ENCODE data around the gene VPS37D.
"Not testable (repeated sequence)": the region's sequence is repeated elsewhere in the genome, so short reads cannot be mapped to it uniquely, and the experiment has no call there.

The VPS37D gene

DNA sequence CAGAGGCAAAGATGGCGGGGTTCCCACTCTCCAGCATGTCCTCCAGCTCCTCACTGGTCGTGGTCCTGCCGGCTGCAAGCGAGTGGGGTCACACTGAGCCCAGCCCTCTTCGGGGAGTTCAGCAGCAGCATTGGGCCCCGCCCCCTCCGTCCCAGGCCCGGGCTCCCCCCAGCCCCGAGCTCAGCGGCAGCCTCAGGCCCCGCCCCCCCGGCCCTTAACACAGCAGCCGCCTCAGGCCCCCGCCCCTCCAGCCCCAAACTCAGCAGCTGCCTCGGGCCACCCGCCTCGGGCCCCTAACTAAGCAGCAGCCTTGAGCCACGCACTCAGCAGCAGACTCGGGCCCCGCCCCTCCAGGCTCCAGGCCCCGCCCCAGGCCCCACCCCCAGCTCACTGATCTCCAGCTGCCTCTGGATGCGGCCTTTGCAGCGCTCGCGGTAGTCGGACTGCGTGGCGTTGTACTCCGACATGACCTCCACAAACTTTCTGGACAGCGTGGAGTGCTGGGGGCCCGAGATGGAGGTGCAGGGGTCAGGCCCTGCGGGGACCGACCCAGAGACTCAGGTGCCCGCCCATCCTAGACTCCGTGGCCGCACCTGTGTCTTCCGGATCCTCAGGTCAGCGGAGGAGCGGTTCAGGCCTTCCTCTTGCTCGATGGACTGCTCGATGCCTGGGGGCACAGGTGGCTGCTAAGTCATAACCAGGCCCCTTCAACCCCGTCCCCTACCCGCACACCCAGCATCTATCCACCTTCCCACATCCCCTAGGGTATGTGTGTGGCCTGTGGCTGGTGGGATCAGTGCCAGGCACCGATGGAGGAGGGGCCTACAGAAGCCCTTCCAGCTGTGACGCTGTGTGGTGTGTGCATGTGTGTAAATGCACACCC, 36.4 kb downstream of the VPS37D start:
- Histone ChIP-seq H3K36me3 (ENCODE audit: control insufficient read depth, insufficient read depth, low read length) (peaks cover 8% of the 10 kb centered on the region), H3K9me3 (ENCODE audit: control insufficient read depth, low read length) (no peaks in the 10 kb centered on the region), H3K4me3 (ENCODE audit: insufficient read depth, low read depth, low read length, poor library complexity, severe bottlenecking) (no peak overlapping the region), H3K27me3 (replicated peaks; ENCODE audit: control insufficient read depth, insufficient read depth, low read length, poor library complexity, severe bottlenecking) (no peaks in the 10 kb centered on the region), H3K27ac (ENCODE audit: insufficient read depth, low read length, poor library complexity, severe bottlenecking) (no peak overlapping the region), H3K4me1 (ENCODE audit: control insufficient read depth, insufficient read depth, low read length, poor library complexity, severe bottlenecking) (no peaks in the 10 kb centered on the region)
- DNase-seq: no peak

DNA sequence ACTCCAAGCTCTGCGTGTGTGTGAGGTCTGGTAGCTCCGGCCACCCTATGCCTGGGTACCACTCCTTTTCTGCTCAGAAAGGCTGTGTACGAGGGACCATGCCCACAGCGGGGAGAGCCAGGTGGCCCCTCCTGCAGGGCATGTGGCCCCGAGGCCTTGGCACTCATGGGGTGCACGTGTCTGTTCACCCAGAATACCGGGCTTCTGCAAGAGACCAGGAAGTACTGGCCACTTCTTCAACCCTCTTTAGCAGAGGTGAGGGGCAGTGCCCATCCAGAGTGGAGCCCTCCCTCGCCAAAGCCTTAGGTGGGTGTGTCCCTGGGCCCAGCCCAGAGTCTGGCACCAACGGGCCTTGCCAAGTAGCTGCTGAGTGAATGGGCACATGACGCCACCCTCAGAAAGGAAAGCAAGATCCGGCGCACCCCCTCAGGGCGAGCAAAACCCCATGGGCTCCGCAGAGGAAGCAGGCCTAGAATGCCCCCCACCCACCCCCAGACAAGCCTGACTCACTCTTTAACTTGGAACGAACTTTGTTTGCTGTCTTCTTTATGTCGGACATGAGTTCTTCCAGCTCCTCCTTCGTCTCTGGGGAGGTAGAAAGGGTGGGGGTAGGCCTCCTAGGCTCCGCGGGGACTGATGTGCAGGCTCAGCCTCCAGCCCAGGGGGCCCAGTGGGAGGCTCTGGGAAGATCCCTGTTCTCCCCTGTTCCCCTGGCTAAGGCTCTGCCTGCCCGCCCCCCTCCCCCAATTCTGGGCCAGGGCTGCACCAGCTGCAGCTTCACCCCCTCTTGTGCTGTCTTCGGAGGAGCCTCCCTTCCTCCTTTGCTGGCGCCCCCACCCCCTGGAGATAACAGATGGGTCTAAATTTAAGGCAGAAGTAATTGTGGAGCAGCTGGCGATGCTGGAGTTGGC, 37.3 kb downstream of the VPS37D start:
- Histone ChIP-seq H3K36me3 (ENCODE audit: control insufficient read depth, insufficient read depth, low read length) (no peaks in the 10 kb centered on the region), H3K9me3 (ENCODE audit: control insufficient read depth, low read length) (no peaks in the 10 kb centered on the region), H3K4me3 (ENCODE audit: insufficient read depth, low read depth, low read length, poor library complexity, severe bottlenecking) (no peak overlapping the region), H3K27ac (ENCODE audit: insufficient read depth, low read length, poor library complexity, severe bottlenecking) (no peak overlapping the region), H3K4me1 (ENCODE audit: control insufficient read depth, insufficient read depth, low read length, poor library complexity, severe bottlenecking) (no peaks in the 10 kb centered on the region), H3K27me3 (replicated peaks; ENCODE audit: control insufficient read depth, insufficient read depth, low read length, poor library complexity, severe bottlenecking) (no peaks in the 10 kb centered on the region)
- DNase-seq: no peak

- DNase-seq: no peak
- no peak overlapping the region for H3K4me3 ChIP-seq (ENCODE audit: insufficient read depth, low read depth, low read length, poor library complexity, severe bottlenecking)
- no peaks in the 10 kb centered on the region for H3K9me3 ChIP-seq (ENCODE audit: control insufficient read depth, low read length)
- H3K27ac ChIP-seq (ENCODE audit: insufficient read depth, low read length, poor library complexity, severe bottlenecking): no peak overlapping the region
- H3K36me3 ChIP-seq (ENCODE audit: control insufficient read depth, insufficient read depth, low read length): no peaks in the 10 kb centered on the region
- no peaks in the 10 kb centered on the region for H3K27me3 ChIP-seq (replicated peaks; ENCODE audit: control insufficient read depth, insufficient read depth, low read length, poor library complexity, severe bottlenecking)
- H3K4me1 ChIP-seq (ENCODE audit: control insufficient read depth, insufficient read depth, low read length, poor library complexity, severe bottlenecking): no peaks in the 10 kb centered on the region
Observed at GRCh38 chr7:73705551-73705920, 37.9 kb downstream of the VPS37D start.

DNA sequence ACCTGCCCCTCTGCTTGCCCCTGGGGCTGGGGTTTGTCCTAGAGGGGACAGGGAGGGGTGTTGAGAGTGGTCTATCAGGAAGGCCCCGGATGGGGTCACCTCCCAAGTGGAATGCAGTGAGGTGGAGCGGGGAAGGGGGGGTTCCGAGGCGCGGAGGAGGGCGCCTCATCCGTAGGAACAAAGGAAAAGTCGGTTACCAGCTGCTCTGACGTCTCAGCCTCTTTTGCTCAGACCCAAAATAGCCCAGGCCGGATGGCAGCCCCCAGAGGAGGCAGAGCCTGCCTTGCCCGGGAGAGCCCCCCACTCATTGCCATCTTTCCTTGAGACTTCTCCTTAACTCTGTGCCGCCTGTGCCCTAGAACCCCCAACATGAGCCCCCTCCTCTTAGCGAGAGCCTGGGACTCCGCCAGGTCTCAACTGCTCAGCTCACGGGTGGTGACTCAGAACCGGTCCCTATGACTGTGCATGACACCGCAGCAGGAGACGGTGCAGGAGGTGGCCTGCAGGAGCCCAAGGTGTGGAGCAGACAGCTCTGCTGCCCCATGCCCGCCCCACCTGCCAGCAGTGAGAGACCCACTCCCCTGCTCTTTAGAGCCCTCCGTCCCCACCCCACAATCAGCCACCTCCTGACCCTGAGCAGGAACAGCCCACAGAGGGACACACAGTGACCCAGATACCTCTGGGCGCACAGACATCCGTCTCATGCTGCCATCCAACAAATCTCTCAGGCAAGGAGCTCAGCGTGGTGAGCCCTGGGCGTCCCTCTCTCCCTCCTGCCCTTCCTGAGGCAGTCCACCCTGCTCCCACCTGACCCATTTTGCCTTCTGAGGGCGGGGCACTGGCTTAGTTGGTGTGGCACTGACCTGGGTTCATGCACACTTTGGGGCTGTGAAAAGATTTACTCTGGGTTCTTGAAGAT, 38.8 kb downstream of the VPS37D start:
- H3K4me1 ChIP-seq (ENCODE audit: control insufficient read depth, insufficient read depth, low read length, poor library complexity, severe bottlenecking): no peaks in the 10 kb centered on the region
- no peaks in the 10 kb centered on the region for H3K27me3 ChIP-seq (replicated peaks; ENCODE audit: control insufficient read depth, insufficient read depth, low read length, poor library complexity, severe bottlenecking)
- no peaks in the 10 kb centered on the region for H3K9me3 ChIP-seq (ENCODE audit: control insufficient read depth, low read length)
- H3K36me3 ChIP-seq (ENCODE audit: control insufficient read depth, insufficient read depth, low read length): no peaks in the 10 kb centered on the region
- no peak overlapping the region for H3K4me3 ChIP-seq (ENCODE audit: insufficient read depth, low read depth, low read length, poor library complexity, severe bottlenecking)
- no peak overlapping the region for H3K27ac ChIP-seq (ENCODE audit: insufficient read depth, low read length, poor library complexity, severe bottlenecking)
- DNase-seq: no peak

- no peak for DNase-seq
- H3K4me1 ChIP-seq (ENCODE audit: control insufficient read depth, insufficient read depth, low read length, poor library complexity, severe bottlenecking): no peaks in the 10 kb centered on the region
Observed at GRCh38 chr7:73707045-73707631, 39.5 kb downstream of the VPS37D start.

DNA sequence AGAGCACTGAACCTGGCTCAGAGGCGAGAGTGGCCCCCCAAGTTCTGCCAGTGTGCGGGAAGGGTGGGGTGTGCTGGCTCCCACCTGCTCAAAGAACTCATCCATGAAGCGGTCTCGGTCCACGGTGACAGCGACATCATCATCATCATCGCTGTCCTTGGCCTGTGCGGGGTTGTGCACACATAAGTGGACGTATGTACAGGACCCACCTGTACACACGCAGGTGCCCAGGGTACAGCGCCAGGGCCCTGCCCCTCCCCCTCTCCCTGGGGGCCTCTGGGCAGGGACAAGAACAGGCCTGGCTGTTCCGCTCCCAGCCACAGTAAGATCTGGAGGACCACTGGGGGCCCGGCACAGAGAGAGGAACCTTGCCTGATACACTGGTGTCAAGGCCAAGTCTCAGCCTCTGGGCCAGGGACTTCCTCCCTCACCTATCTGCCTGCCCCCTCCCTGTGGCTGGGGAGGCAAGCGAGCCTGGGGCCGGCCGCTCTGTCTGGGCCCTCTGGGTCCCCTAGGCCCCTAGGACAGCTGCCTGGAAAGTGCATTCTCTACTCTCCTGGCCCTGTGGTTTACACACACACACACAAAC, 41.4 kb downstream of the VPS37D start:
- no peaks in the 10 kb centered on the region for H3K4me1 ChIP-seq (ENCODE audit: control insufficient read depth, insufficient read depth, low read length, poor library complexity, severe bottlenecking)
- H3K9me3 ChIP-seq (ENCODE audit: control insufficient read depth, low read length): no peaks in the 10 kb centered on the region
- no peaks in the 10 kb centered on the region for H3K36me3 ChIP-seq (ENCODE audit: control insufficient read depth, insufficient read depth, low read length)
- no peak for DNase-seq
- H3K27me3 ChIP-seq (replicated peaks; ENCODE audit: control insufficient read depth, insufficient read depth, low read length, poor library complexity, severe bottlenecking): no peaks in the 10 kb centered on the region
- no peak overlapping the region for H3K4me3 ChIP-seq (ENCODE audit: insufficient read depth, low read depth, low read length, poor library complexity, severe bottlenecking)
- no peak overlapping the region for H3K27ac ChIP-seq (ENCODE audit: insufficient read depth, low read length, poor library complexity, severe bottlenecking)

More at GRCh38 chr7:73707045-73707631, 39.5 kb downstream of the VPS37D start:
- H3K4me3 ChIP-seq (ENCODE audit: insufficient read depth, low read depth, low read length, poor library complexity, severe bottlenecking): no peak overlapping the region
- no peaks in the 10 kb centered on the region for H3K27me3 ChIP-seq (replicated peaks; ENCODE audit: control insufficient read depth, insufficient read depth, low read length, poor library complexity, severe bottlenecking)
- H3K27ac ChIP-seq (ENCODE audit: insufficient read depth, low read length, poor library complexity, severe bottlenecking): no peak overlapping the region
- H3K36me3 ChIP-seq (ENCODE audit: control insufficient read depth, insufficient read depth, low read length): no peaks in the 10 kb centered on the region
- no peaks in the 10 kb centered on the region for H3K9me3 ChIP-seq (ENCODE audit: control insufficient read depth, low read length)

- H3K36me3 ChIP-seq (ENCODE audit: control insufficient read depth, insufficient read depth, low read length): peaks cover 3% of the 10 kb centered on the region
- H3K4me3 ChIP-seq (ENCODE audit: insufficient read depth, low read depth, low read length, poor library complexity, severe bottlenecking): no peak overlapping the region
- peaks cover 15% of the 10 kb centered on the region for H3K4me1 ChIP-seq (ENCODE audit: control insufficient read depth, insufficient read depth, low read length, poor library complexity, severe bottlenecking)
- no peak for DNase-seq
- no peaks in the 10 kb centered on the region for H3K9me3 ChIP-seq (ENCODE audit: control insufficient read depth, low read length)
- H3K27me3 ChIP-seq (replicated peaks; ENCODE audit: control insufficient read depth, insufficient read depth, low read length, poor library complexity, severe bottlenecking): no peaks in the 10 kb centered on the region
- no peak overlapping the region for H3K27ac ChIP-seq (ENCODE audit: insufficient read depth, low read length, poor library complexity, severe bottlenecking)
Observed at GRCh38 chr7:73712773-73713172, 45.1 kb downstream of the VPS37D start.

DNA sequence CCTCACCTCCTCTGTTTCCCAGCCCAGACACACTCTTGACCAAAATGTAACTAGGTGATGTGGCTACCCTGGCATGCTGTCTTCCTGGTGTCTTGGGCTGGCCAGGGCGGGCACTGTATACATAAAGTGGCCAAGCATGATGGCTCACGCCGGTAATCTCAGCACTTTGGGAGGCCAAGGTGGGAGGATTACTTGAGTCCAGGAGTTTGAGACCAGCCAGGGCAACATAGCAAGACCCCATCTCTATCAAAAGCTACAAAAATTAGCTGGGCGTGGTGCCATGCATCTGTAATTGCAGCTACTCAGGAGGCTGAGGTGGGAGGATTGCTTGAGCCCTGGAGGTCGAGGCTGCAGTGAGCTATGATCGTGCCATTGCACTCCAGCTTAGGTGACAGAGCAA, 45.7 kb downstream of the VPS37D start:
- H3K27ac ChIP-seq (ENCODE audit: insufficient read depth, low read length, poor library complexity, severe bottlenecking); H3K36me3 ChIP-seq (ENCODE audit: control insufficient read depth, insufficient read depth, low read length); H3K9me3 ChIP-seq (ENCODE audit: control insufficient read depth, low read length); H3K27me3 ChIP-seq (replicated peaks; ENCODE audit: control insufficient read depth, insufficient read depth, low read length, poor library complexity, severe bottlenecking); H3K4me3 ChIP-seq (ENCODE audit: insufficient read depth, low read depth, low read length, poor library complexity, severe bottlenecking); DNase-seq: not testable (repeated sequence)
- peaks cover 20% of the 10 kb centered on the region for H3K4me1 ChIP-seq (ENCODE audit: control insufficient read depth, insufficient read depth, low read length, poor library complexity, severe bottlenecking)
